ENCODE measurements around the gene FGGY. TPM values are rescaled to one million over a fixed set of nuclear protein-coding genes. Genes with fewer than 3 reads are reported as not detected.
"Not testable (repeated sequence)": the region's sequence is repeated elsewhere in the genome, so short reads cannot be mapped to it uniquely, and the experiment has no call there.

Gene FGGY
- total RNA-seq, 1 donor from 2014 or later = 23.1 TPM

GRCh38 chr1:59735927-59736326 lies 439.0 kb downstream of the FGGY start:
- intact Hi-C loops (cut with DNase I); ATAC-seq (ENCODE audit: poor library complexity); DNase-seq: not testable (repeated sequence)

- no peak for DNase-seq
- intact Hi-C loops (cut with DNase I) = no loop called here
Measured at GRCh38 chr1:59736744-59737143, 439.9 kb downstream of the FGGY start.

GRCh38 chr1:59737638-59738037 lies 440.7 kb downstream of the FGGY start:
- DNase-seq (no peak), ATAC-seq (ENCODE audit: poor library complexity) (no peak)
- intact Hi-C loops (cut with DNase I) = no loop called here

More at GRCh38 chr1:59736744-59737143, 439.9 kb downstream of the FGGY start:
- ATAC-seq (ENCODE audit: poor library complexity) = no peak

GRCh38 chr1:59738152-59738551 lies 441.3 kb downstream of the FGGY start:
- intact Hi-C loops (cut with DNase I) = no loop called here
- no peak for DNase-seq
- no peak for ATAC-seq (ENCODE audit: poor library complexity)

GRCh38 chr1:59738591-59739015 lies 441.7 kb downstream of the FGGY start:
- ATAC-seq (ENCODE audit: poor library complexity) (no peak), DNase-seq (no peak)
- intact Hi-C loops (cut with DNase I) = no loop called here

GRCh38 chr1:59739111-59739510 lies 442.2 kb downstream of the FGGY start:
- intact Hi-C loops (cut with DNase I) = no loop called here
- no peak for ATAC-seq (ENCODE audit: poor library complexity)
- no peak for DNase-seq

GRCh38 chr1:59742526-59742925 lies 445.6 kb downstream of the FGGY start:
- no peak for DNase-seq
- ATAC-seq (ENCODE audit: poor library complexity) = no peak
- intact Hi-C loops (cut with DNase I) = no loop called here

GRCh38 chr1:59743324-59744091 lies 446.6 kb downstream of the FGGY start:
- ATAC-seq (ENCODE audit: poor library complexity) = peak; percentile 95
- DNase-seq = no peak
- intact Hi-C loops (cut with DNase I) = no loop called here

- ATAC-seq (ENCODE audit: poor library complexity) (no peak), DNase-seq (no peak)
- intact Hi-C loops (cut with DNase I) = no loop called here
Measured at GRCh38 chr1:59747420-59748024, 450.6 kb downstream of the FGGY start.

- ATAC-seq (ENCODE audit: poor library complexity) = no peak
- intact Hi-C loops (cut with DNase I) = no loop called here
Measured at GRCh38 chr1:59748123-59748522, 451.2 kb downstream of the FGGY start.

GRCh38 chr1:59750328-59751003 lies 453.6 kb downstream of the FGGY start:
- ATAC-seq (ENCODE audit: poor library complexity) (peak; percentile 17), DNase-seq (no peak)

More at GRCh38 chr1:59748123-59748522, 451.2 kb downstream of the FGGY start:
- no peak for DNase-seq

GRCh38 chr1:59751004-59751395 lies 454.1 kb downstream of the FGGY start:
- intact Hi-C loops (cut with DNase I) = loop anchor here (10.0 kb wide), 1 partner anchor 456 kb away; the partner anchor contains the start of gene FGGY
- ATAC-seq (ENCODE audit: poor library complexity) = no peak
- DNase-seq = no peak

More at GRCh38 chr1:59750328-59751003, 453.6 kb downstream of the FGGY start:
- intact Hi-C loops (cut with DNase I) = loop anchor here (10.0 kb wide), 1 partner anchor 456 kb away; the partner anchor contains the start of gene FGGY

- intact Hi-C loops (cut with DNase I) = loop anchor here (10.0 kb wide), 1 partner anchor 457 kb away; the partner anchor contains the start of gene FGGY
- no peak for ATAC-seq (ENCODE audit: poor library complexity)
Measured at GRCh38 chr1:59751801-59752200, 454.9 kb downstream of the FGGY start.

GRCh38 chr1:59752556-59753414 lies 455.9 kb downstream of the FGGY start:
- DNase-seq = no peak
- no peak for ATAC-seq (ENCODE audit: poor library complexity)
- intact Hi-C loops (cut with DNase I) = loop anchor here (10.0 kb wide), 1 partner anchor 458 kb away; the partner anchor contains the start of gene FGGY

More at GRCh38 chr1:59751801-59752200, 454.9 kb downstream of the FGGY start:
- DNase-seq = no peak

- intact Hi-C loops (cut with DNase I) = loop anchor here (5.0 to 10.0 kb wide), 2 partner anchors 460 to 1008 kb away; partner anchors contain the start of gene FGGY
- ATAC-seq (ENCODE audit: poor library complexity) (no peak), DNase-seq (no peak)
Measured at GRCh38 chr1:59755069-59755685, 458.3 kb downstream of the FGGY start.

- no peak for DNase-seq
- ATAC-seq (ENCODE audit: poor library complexity) = no peak
- intact Hi-C loops (cut with DNase I) = loop anchor here (5.0 to 10.0 kb wide), 2 partner anchors 462 to 1010 kb away; partner anchors contain the start of gene FGGY
Measured at GRCh38 chr1:59757197-59757747, 460.4 kb downstream of the FGGY start.

GRCh38 chr1:59759156-59759925 lies 462.4 kb downstream of the FGGY start:
- ATAC-seq (ENCODE audit: poor library complexity) (peak; percentile 97), DNase-seq (peak; percentile 85)
- intact Hi-C loops (cut with DNase I) = loop anchor here (5.0 to 10.0 kb wide), 2 partner anchors 465 to 1012 kb away; partner anchors contain the start of gene FGGY

Data from Right ventricle myocardium superior (tissue), 1 donor.